Activated B cell treated with CpG ODN at 0.5 μM for 24 hours (primary cell): ENCODE measurements around the gene TMEM25. TPM values are rescaled to one million over a fixed set of nuclear protein-coding genes. Genes with fewer than 3 reads are reported as not detected.

Experiments used
- ATAC-seq: fragments of 200-7000 bp; cut with Tn5 transposase; one replicate; pipeline ENCODE4 v1.10.0; 2021; ENCODE audit warnings: low read depth, mild to moderate bottlenecking, moderate library complexity
- CTCF ChIA-PET: fragments of 350-600 bp; sonication (Branson Sonifier 250); formaldehyde crosslinking; loops from one replicate; lab custom pipeline; 2021; ENCODE audit warnings: antibody characterized with exemption; lab: Charles Lee
- POLR2A ChIA-PET: fragments of 350-600 bp; sonication (Branson Sonifier 250); formaldehyde crosslinking; loops from one replicate; lab custom pipeline; 2021; ENCODE audit warnings: antibody characterized with exemption; lab: Charles Lee
- DNase-seq: peaks from one replicate; pipeline ENCODE4 v3.0.0; 2022
- H3K27ac Mint-ChIP-seq: one replicate; pipeline ENCODE4 v1.8.0; 2020; ENCODE audit warnings: mixed read lengths
- H3K27me3 Mint-ChIP-seq: one replicate; pipeline ENCODE4 v1.8.0; 2021; ENCODE audit warnings: mixed read lengths
- H3K36me3 Mint-ChIP-seq: one replicate; pipeline ENCODE4 v1.8.0; 2021; ENCODE audit warnings: low read depth, mixed read lengths
- H3K4me1 Mint-ChIP-seq: one replicate; pipeline ENCODE4 v1.8.0; 2021; ENCODE audit warnings: mixed read lengths
- H3K4me3 Mint-ChIP-seq: one replicate; pipeline ENCODE4 v1.8.0; 2020; ENCODE audit warnings: mild to moderate bottlenecking, mixed read lengths
- H3K9me3 Mint-ChIP-seq: one replicate; pipeline ENCODE4 v1.8.0; 2020; ENCODE audit warnings: mixed read lengths
- intact Hi-C: fragments of 100-400 bp; cut with micrococcal nuclease; formaldehyde crosslinking; loops from one replicate; pipeline ENCODE4 v1.15.1; 2024
- total RNA-seq: library from RNA; stranded (reverse); gene quantifications from 2 replicates; pipeline ENCODE4 v1.2.3, GENCODE V29; 2022
- TF ChIP-seq, protein P1 (sequence below): fragments of 200-600 bp; IDR thresholded peaks from one replicate; pipeline ENCODE4 v1.8.0; 2022; ENCODE audit warnings: antibody characterized with exemption, mild to moderate bottlenecking

Gene TMEM25
- total RNA-seq, 1 donor from 2014 or later, result 12.5 TPM

DNA sequence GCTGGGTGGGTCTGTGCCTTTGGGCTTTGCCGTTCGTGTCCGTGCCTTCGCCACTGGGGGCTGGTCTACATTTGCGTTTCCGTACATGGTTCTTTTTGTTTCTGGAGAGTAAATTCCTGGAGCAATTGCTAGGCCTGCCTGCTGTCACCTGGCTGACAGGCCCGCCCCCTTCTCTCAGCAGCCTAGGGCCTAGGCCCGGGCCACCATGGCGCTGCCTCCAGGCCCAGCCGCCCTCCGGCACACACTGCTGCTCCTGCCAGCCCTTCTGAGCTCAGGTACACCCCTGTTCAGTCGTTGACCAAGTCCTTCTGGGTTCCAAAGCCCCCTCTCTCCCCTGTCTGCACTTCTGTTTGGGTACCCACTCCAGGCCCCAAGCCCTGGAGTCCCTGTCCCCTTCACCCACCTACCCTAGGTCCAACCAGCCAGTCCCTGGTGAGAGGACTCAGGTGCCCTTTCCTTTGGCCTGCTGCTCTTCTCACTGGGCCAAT lies 649 bp downstream of the TMEM25 start:
- DNase-seq (no peak), ATAC-seq (no peak)
- Mint-ChIP-seq H3K27ac (peak overlapping the region; percentile 30), H3K4me1 (peaks cover 18% of the 10 kb centered on the region), H3K4me3 (peak overlapping the region; percentile 89), H3K27me3 (no peaks in the 10 kb centered on the region), H3K36me3 (peaks cover 1% of the 10 kb centered on the region), H3K9me3 (no peaks in the 10 kb centered on the region)
- POLR2A ChIA-PET, result interaction anchor here (1.6 kb wide), 1 partner anchor 41 kb away, joined by 6 read pairs; the partner anchor contains the start of gene ARCN1
- TF ChIP-seq, protein P1, sequence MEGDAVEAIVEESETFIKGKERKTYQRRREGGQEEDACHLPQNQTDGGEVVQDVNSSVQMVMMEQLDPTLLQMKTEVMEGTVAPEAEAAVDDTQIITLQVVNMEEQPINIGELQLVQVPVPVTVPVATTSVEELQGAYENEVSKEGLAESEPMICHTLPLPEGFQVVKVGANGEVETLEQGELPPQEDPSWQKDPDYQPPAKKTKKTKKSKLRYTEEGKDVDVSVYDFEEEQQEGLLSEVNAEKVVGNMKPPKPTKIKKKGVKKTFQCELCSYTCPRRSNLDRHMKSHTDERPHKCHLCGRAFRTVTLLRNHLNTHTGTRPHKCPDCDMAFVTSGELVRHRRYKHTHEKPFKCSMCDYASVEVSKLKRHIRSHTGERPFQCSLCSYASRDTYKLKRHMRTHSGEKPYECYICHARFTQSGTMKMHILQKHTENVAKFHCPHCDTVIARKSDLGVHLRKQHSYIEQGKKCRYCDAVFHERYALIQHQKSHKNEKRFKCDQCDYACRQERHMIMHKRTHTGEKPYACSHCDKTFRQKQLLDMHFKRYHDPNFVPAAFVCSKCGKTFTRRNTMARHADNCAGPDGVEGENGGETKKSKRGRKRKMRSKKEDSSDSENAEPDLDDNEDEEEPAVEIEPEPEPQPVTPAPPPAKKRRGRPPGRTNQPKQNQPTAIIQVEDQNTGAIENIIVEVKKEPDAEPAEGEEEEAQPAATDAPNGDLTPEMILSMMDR, result no peak
- CTCF ChIA-PET, result no interaction called here
- intact Hi-C loops, result loop anchor here (1.0 kb wide), 1 partner anchor 35 kb away; no protein-coding TSS in a partner anchor

DNA sequence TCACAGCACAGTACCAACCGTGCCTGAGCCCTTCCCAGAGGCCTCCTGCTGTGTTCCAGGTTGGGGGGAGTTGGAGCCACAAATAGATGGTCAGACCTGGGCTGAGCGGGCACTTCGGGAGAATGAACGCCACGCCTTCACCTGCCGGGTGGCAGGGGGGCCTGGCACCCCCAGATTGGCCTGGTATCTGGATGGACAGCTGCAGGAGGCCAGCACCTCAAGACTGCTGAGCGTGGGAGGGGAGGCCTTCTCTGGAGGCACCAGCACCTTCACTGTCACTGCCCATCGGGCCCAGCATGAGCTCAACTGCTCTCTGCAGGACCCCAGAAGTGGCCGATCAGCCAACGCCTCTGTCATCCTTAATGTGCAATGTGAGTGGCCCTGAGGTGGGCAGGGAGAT lies 1.1 kb downstream of the TMEM25 start:
- intact Hi-C loops, result no loop called here
- Mint-ChIP-seq H3K9me3 (no peaks in the 10 kb centered on the region), H3K4me3 (peak overlapping the region; percentile 89), H3K36me3 (peaks cover 1% of the 10 kb centered on the region), H3K27me3 (no peaks in the 10 kb centered on the region), H3K4me1 (peaks cover 18% of the 10 kb centered on the region), H3K27ac (peak overlapping the region; percentile 30)
- CTCF ChIA-PET, result no interaction called here
- POLR2A ChIA-PET, result no interaction called here
- DNase-seq (no peak), ATAC-seq (no peak)
- TF ChIP-seq, protein P1, result no peak

DNA sequence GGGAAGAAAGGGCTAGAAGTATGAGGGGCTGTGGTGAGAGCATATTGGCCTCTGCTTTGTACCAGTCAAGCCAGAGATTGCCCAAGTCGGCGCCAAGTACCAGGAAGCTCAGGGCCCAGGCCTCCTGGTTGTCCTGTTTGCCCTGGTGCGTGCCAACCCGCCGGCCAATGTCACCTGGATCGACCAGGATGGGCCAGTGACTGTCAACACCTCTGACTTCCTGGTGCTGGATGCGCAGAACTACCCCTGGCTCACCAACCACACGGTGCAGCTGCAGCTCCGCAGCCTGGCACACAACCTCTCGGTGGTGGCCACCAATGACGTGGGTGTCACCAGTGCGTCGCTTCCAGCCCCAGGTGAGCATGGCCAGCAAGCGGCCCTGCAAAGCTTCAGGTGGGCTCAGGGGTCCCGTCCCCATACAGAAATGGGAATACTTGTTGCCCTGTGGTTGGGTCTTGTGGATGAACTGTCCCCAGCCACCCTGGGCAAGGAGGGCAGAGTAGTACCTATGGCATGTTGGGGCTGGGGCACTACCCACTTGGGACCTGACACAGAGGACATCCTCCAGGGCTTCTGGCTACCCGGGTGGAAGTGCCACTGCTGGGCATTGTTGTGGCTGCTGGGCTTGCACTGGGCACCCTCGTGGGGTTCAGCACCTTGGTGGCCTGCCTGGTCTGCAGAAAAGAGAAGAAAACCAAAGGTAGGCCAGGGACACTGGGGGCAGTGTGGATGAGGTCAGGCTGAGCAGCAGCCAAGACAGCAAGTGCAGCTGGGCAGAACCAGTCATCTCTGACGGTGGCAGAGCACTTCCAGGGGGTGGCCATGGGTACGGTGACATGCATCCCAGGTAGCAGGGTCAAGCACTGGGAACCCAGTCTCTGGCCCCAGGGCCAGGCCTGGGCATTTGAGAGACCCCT lies 2.1 kb downstream of the TMEM25 start:
- H3K4me1 Mint-ChIP-seq, result peaks cover 18% of the 10 kb centered on the region
- no peaks in the 10 kb centered on the region for H3K9me3 Mint-ChIP-seq
- TF ChIP-seq, protein P1, result no peak
- ChIA-PET CTCF (no interaction called here), POLR2A (no interaction called here)
- no peak for ATAC-seq
- peaks cover 1% of the 10 kb centered on the region for H3K36me3 Mint-ChIP-seq
- no peak for DNase-seq
- intact Hi-C loops, result no loop called here
- no peak overlapping the region for H3K4me3 Mint-ChIP-seq
- H3K27me3 Mint-ChIP-seq, result no peaks in the 10 kb centered on the region
- H3K27ac Mint-ChIP-seq, result no peak overlapping the region

DNA sequence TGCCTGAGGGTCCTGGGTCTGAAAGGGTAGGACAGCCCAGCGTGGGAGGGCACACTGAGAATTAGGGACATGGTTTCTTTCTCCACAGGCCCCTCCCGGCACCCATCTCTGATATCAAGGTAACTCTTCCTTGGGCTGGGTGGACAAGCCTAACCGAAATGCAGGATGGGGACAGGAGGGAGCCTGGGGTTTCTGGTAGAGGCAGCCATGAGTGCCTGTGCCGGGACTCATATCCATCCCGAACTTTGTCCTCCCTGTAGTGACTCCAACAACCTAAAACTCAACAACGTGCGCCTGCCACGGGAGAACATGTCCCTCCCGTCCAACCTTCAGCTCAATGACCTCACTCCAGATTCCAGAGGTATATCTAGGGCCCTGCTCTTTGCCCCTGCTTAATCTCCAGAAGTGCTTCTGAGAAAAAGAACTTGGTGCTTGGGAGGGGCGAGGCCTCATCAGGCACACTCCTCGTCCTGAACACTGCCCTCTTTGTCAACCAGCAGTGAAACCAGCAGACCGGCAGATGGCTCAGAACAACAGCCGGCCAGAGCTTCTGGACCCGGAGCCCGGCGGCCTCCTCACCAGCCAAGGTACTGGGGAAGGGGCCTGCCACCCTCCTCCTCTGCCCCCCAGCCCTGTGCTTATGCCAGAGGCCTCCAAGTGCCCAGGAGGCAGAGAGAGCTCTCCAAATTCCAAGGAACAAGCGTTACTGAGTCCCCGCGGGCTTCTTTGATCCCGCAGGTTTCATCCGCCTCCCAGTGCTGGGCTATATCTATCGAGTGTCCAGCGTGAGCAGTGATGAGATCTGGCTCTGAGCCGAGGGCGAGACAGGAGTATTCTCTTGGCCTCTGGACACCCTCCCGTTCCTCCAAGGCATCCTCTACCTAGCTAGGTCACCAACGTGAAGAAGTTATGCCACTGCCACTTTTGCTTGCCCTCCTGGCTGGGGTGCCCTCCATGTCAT lies 3.1 kb downstream of the TMEM25 start:
- DNase-seq (no peak), ATAC-seq (no peak)
- Mint-ChIP-seq H3K4me1 (peaks cover 17% of the 10 kb centered on the region), H3K27me3 (no peaks in the 10 kb centered on the region), H3K9me3 (no peaks in the 10 kb centered on the region), H3K4me3 (no peak overlapping the region), H3K27ac (no peak overlapping the region), H3K36me3 (peaks cover 1% of the 10 kb centered on the region)
- CTCF ChIA-PET, result no interaction called here
- intact Hi-C loops, result no loop called here
- POLR2A ChIA-PET, result no interaction called here
- TF ChIP-seq, protein P1, result no peak
